Endodermal cell (in vitro differentiated cells): ENCODE measurements around the gene ERH. TPM values are rescaled to one million over a fixed set of nuclear protein-coding genes. Genes with fewer than 3 reads are reported as not detected.
"Not testable (repeated sequence)": the region's sequence is repeated elsewhere in the genome, so short reads cannot be mapped to it uniquely, and the experiment has no call there.

ENCODE experiments used
- DNase-seq: peaks from one replicate; pipeline ENCODE4 v3.0.0-alpha.2; 2017
- H3K27ac ChIP-seq: 2 replicates; pipeline ENCODE4 v1.5.1; 2013; ENCODE audit warnings: mild to moderate bottlenecking, low read depth, low read length, moderate library complexity
- H3K27me3 ChIP-seq: 2 replicates; pipeline ENCODE4 v1.6.1; 2013; ENCODE audit warnings: mild to moderate bottlenecking, low read length, moderate library complexity; ENCODE audit not compliant: insufficient read depth, control insufficient read depth, poor library complexity, severe bottlenecking
- H3K36me3 ChIP-seq: 2 replicates; pipeline ENCODE4 v1.7.0; 2013; ENCODE audit warnings: mild to moderate bottlenecking, low read length, moderate library complexity; ENCODE audit not compliant: control insufficient read depth, insufficient read depth
- H3K4me1 ChIP-seq: one replicate; pipeline ENCODE4 v1.7.0; 2013; ENCODE audit warnings: low read length; ENCODE audit not compliant: control insufficient read depth, insufficient read depth
- H3K4me3 ChIP-seq: 2 replicates; pipeline ENCODE4 v1.5.1; 2013; ENCODE audit warnings: mild to moderate bottlenecking, low read length, moderate library complexity
- H3K9ac ChIP-seq: 2 replicates; pipeline ENCODE4 v1.6.1; 2013; ENCODE audit warnings: mild to moderate bottlenecking, low read length, moderate library complexity; ENCODE audit not compliant: poor library complexity, severe bottlenecking; ENCODE audit errors: extremely low read depth
- H3K9me3 ChIP-seq: 2 replicates; pipeline ENCODE4 v1.6.1; 2013; ENCODE audit warnings: mild to moderate bottlenecking, low read length, moderate library complexity; ENCODE audit not compliant: control insufficient read depth
- H3K27ac Mint-ChIP-seq: 2 replicates; pipeline ENCODE4 v1.8.0; 2020; ENCODE audit warnings: mixed read lengths
- H3K27me3 Mint-ChIP-seq: 2 replicates; pipeline ENCODE4 v1.8.0; 2021; ENCODE audit warnings: mild to moderate bottlenecking, mixed read lengths; ENCODE audit not compliant: insufficient read depth
- H3K36me3 Mint-ChIP-seq: 2 replicates; pipeline ENCODE4 v1.8.0; 2020; ENCODE audit warnings: low read depth, mixed read lengths
- H3K4me1 Mint-ChIP-seq: 2 replicates; pipeline ENCODE4 v1.8.0; 2020; ENCODE audit warnings: mixed read lengths
- H3K4me3 Mint-ChIP-seq: 2 replicates; pipeline ENCODE4 v1.8.0; 2020; ENCODE audit warnings: mild to moderate bottlenecking, moderate library complexity, mixed read lengths
- H3K9me3 Mint-ChIP-seq: 2 replicates; pipeline ENCODE4 v1.8.0; 2020; ENCODE audit warnings: mild to moderate bottlenecking, mixed read lengths
- CTCF ChIP-seq: fragments of 200-600 bp; sonication (generic); conservative IDR thresholded peaks from 2 replicates; pipeline ENCODE4 v1.5.0; 2021; ENCODE audit warnings: antibody characterized with exemption, mild to moderate bottlenecking
- WGBS, 2 experiments: methylation state at CpG; one replicate each; pipeline versions ENCODE4 v1.1.5 to v1.1.7; 2013; ENCODE audit warnings: missing lambda C conversion rate in 2 of 2, mixed read lengths in 1 of 2; ENCODE audit not compliant: insufficient coverage in 1 of 2, insufficient read length in 1 of 2; 5-methylcytosine and 5-hydroxymethylcytosine counted together
- total RNA-seq, 2 donors: library from RNA; stranded (reverse); fragmentation: NEBNext Ultra II Directional in 1 of 2; extraction: Animal tissue kit (Norgen Biotek cat#: 25700) in 1 of 2; gene quantifications; 2 replicates in 1 of 2; 3 replicates in 1 of 2; pipeline ENCODE4 v1.2.1, GENCODE V29; 2021

ERH gene
- total RNA-seq, 2 donors from 2014 or later: 325 to 340 TPM

DNA sequence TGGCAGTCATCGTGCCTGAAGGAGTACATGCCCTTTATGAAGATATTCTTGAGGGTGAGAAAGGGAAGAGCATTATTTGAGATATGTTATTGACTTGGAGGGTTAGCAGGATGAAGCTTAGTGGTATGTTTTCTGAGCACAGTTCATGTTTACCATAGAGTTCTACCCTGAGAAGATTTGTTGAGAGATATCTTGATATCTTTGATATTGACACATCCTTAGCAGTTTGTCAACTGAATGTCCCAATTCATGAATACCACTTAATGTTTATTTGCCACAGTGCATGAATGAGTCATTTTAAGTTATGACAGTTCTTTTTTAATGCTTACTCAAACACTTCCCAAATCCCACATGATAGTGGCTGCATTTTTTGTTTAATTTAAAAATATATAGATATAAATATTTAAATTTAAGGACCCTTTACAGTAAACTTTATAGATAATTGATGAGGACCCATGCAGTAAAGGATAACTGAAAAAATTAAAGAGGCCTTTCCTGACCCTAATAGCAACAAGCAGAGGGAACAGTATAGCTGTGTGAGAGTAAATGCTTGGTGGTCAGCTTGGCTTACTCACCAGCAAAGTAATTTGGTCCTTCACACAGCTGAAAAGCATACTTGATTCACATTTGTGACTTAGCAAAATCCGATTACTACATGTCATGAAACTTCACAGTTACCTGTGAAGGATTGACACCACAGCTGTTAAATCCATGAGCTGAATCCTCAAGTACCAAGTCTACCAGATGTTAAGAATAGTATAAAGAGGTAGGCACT is 26.2 kb upstream of the ERH start:
- H3K27ac Mint-ChIP-seq: no peak overlapping the region
- H3K4me1 ChIP-seq: no peaks in the 10 kb centered on the region

DNA sequence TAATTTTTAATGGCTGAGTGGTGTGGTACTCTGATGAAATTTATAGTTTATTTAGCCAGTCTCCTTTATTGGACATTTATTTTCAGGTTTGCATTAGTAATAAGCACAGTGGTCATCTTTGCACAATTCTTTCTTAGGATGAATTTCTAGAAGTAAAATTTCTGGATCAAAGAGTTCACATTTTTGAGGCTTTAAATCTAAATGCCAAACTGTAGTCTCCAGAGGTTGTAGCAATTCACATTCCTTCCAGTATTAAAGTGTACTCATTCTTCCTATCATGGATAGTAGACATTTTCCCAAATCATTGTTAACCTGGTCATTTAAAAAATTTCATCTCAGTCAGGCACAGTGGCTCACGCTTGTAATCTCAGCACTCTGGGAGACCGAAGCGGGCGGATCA is 25.2 kb upstream of the ERH start:
- H3K9me3 ChIP-seq: peaks cover 16% of the 10 kb centered on the region
- H3K4me1 ChIP-seq: no peaks in the 10 kb centered on the region
- H3K36me3 ChIP-seq: peaks cover 34% of the 10 kb centered on the region
- Mint-ChIP-seq H3K4me3 (no peak overlapping the region), H3K27me3 (no peaks in the 10 kb centered on the region), H3K36me3 (peaks cover 48% of the 10 kb centered on the region), H3K9me3 (peaks cover 30% of the 10 kb centered on the region), H3K4me1 (no peaks in the 10 kb centered on the region), H3K27ac (no peak overlapping the region)
- TF ChIP-seq CTCF: no peak
- 94% methylated on average over 4 of the region's 4 CpGs for WGBS, 2 experiments
- no peaks in the 10 kb centered on the region for H3K27me3 ChIP-seq
- no peak for DNase-seq
- H3K9ac ChIP-seq: no peak overlapping the region
- no peak overlapping the region for H3K4me3 ChIP-seq
- no peak overlapping the region for H3K27ac ChIP-seq

More for the DNA sequence above, 26.2 kb upstream of the ERH start:
- Histone ChIP-seq H3K9me3 (peaks cover 16% of the 10 kb centered on the region), H3K9ac (no peak overlapping the region), H3K27ac (no peak overlapping the region), H3K27me3 (no peaks in the 10 kb centered on the region), H3K36me3 (peaks cover 38% of the 10 kb centered on the region), H3K4me3 (no peak overlapping the region)
- no peak for DNase-seq
- H3K4me3 Mint-ChIP-seq: no peak overlapping the region
- no peak for TF ChIP-seq CTCF
- peaks cover 30% of the 10 kb centered on the region for H3K9me3 Mint-ChIP-seq
- no peaks in the 10 kb centered on the region for H3K27me3 Mint-ChIP-seq
- no peaks in the 10 kb centered on the region for H3K4me1 Mint-ChIP-seq
- WGBS, 2 experiments: 78 to 94% methylated on average over 2 of the region's 2 CpGs
- H3K36me3 Mint-ChIP-seq: peaks cover 56% of the 10 kb centered on the region

DNA sequence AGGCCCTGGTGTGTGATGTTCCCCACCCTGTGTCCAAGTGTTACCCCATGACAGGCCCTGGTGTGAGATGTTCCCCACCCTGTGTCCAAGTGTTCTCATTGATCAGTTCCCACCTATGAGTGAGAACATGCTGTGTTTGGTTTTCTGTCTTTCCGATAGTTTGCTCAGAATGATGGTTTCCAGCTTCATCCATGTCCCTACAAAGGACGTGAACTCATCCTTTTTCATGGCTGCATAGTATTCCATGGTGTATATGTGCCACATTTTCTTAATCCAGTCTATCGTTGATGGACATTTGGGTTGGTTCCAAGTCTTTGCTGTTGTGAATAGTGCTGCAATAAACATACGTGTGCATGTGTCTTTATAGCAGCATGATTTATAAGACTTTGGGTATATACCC is 18.0 kb upstream of the ERH start:
- 96 to 100% methylated on average over 1 to 3 of the region's 4 CpGs for WGBS, 2 experiments
- H3K4me3 Mint-ChIP-seq, H3K9me3 ChIP-seq, H3K9ac ChIP-seq, H3K27me3 ChIP-seq, H3K27ac Mint-ChIP-seq, DNase-seq, H3K36me3 ChIP-seq, H3K4me3 ChIP-seq, H3K27ac ChIP-seq, H3K4me1 ChIP-seq, H3K4me1 Mint-ChIP-seq, H3K27me3 Mint-ChIP-seq: not testable (repeated sequence)
- Mint-ChIP-seq H3K36me3 (peaks cover 14% of the 10 kb centered on the region), H3K9me3 (peaks cover 34% of the 10 kb centered on the region)
